ENCODE data around the gene GRK5. TPM values are rescaled to one million over a fixed set of nuclear protein-coding genes. Genes with fewer than 3 reads are reported as not detected.

GRK5 gene
- polyA plus RNA-seq, 12 donors, result 12.2 to 25.1 (median 21.3) TPM; not detected in 1

DNA sequence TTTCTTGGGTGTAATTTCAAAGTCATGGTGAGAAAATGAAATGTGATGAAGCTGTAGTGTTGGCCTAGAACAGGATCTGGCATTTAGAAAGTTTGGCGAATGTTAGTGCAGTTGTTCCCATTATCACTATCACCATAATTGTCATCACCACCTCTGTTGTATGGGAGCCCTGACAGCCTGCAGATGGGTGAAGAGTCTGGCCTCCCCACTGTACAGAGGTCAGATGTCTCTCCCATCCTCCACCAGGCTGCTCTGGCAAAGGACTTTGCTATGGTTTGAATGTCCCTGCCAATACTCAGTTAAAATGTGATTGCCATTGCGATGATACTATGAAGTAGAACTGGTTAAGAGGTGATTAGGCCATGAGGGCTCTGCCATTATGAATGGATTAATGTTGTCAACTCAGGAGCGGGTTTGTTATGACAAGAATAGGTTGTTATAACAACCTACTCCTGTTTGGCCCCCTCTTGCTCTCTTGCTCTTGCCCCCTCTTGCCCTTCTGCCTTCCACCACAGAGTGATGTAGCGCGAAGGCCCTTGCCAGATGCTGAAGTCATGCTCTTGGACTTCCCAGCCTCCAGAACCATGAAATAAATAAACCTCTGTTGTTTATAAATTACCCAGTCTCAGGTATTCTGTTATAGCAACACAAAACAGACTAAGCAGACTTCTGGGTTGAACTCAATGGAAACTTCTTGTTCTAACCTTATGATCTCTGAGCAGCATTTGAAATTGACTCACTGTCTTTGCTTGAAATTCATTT lies 90.0 kb downstream of the GRK5 start:
- no peak for DNase-seq

DNA sequence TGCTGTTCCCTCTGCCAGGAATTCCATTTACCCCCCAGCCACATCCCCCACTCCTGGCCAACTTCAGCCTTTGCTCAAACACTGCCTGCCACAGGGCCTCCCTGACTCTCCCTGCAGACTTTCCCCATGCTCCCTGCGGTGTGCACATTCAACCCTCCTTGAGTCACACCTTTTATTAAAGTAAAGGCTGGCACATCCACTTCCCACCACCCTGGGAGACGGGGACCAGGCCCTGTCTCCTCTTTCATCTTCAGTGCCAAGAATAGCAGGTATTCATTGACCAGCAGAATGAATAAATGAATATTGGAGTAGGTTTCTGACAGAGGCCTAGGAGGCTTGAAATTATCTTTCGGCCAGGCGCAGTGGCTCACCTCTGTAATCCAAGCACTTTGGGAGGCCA lies 91.4 kb downstream of the GRK5 start:
- no peak for DNase-seq

DNA sequence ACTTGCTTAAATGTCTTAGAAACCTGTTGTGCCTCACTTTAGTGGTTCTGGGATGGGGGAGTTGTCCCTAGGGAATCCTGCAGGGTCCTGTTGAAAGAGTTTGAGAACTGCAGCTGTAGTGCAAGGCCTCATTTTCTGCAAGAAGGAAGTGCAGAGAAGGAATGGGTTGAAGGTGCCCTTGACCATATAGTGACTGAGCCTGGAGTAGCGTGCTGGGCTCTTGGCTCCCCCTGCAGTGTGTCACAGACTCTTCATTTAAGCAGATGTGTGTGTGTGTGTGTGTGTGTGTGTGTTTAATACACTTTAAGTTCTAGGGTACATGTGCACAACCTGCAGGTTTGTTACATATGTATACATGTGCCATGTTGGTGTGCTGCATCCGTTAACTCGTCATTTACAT lies 92.2 kb downstream of the GRK5 start:
- no peak for DNase-seq

DNA sequence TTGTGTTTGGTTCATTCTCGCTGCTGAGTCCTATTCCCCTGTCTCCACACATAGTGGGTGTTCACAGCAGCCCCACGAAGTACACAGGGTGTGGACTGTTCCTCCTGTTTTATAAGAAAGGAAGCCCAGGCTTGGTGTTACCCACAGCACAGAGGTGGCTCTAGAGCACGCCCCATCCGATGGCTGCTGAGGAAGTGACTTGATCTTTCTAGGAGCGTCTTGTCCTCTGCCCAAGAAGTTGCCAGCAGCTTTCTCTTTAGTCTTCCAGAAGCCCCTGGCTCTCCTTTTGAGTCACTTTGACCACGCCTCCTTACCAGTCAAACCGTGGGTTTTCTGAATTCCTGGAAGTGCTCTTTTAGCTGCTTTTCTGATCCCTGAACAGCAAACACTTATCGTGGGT lies 94.0 kb downstream of the GRK5 start:
- no peak for DNase-seq

DNA sequence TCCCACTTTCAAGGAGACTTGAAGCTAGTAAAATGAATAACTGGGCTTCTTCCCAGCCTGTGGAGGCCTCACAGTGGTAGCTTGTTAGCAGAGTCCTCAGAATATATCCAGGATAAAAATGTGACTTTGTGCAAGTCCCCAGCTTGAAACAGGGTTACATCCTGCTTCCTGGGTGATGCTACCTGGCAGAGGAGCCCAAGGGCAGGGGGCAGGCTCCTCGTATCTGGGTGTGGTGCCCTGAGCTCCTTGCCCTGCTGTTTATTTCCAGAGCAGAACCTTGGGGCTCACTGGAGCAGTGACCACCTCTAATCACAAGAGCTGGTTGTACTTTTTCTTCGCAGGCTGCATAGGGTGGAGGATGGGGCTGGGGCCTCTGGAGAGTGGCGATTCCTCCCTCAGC lies 94.8 kb downstream of the GRK5 start:
- no peak for DNase-seq

DNA sequence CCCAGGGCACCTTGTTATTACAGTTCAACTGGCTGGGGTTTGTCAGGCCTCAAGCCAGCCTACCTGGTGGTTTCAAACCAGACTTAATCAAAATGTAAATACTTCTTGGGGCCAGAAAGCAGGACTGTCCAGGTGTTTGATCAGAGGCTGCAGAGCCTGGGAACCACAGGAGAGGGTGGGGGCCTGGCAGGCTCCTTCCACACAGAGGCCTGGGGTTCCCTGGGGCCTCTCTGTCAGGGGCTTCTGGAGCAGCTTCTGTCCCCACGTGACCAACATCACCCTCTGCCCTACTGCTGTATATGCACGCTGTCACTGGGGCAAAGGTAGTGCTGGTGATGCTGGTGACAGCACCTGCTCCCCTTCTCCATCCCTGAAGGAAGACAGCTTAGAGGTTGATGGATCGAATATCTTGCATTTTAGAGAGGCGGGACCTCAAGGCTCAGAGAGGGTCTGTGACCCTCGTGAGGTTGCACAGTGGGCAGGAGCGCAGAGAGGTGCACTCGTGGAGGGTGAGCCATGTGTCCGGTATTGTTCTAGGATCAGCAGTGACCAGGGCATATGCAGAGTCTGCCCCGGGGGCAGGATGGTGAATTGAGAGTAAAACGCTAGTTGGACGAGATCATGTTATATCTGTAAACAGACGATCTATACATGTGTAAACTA lies 95.4 kb downstream of the GRK5 start:
- DNase-seq, result no peak

DNA sequence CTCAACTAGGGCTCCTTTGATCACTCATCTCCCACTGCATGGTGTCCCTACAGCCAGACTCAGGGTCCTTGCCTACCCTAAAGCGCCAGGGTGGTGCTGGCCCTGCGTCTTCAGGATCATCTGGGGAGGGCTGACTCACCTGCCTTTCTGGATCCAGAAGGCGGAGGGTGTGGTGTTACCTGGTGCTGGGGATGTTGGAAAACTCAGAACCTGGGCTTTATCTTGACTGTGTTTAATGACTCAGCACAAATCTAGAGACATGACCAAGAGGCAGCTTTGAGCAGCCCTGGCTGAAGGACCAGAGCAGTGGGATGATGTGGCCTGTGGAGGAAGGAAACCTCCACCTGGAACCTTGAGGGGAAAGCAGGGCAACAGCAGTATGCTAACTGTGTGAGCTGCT lies 96.5 kb downstream of the GRK5 start:
- no peak for DNase-seq

DNA sequence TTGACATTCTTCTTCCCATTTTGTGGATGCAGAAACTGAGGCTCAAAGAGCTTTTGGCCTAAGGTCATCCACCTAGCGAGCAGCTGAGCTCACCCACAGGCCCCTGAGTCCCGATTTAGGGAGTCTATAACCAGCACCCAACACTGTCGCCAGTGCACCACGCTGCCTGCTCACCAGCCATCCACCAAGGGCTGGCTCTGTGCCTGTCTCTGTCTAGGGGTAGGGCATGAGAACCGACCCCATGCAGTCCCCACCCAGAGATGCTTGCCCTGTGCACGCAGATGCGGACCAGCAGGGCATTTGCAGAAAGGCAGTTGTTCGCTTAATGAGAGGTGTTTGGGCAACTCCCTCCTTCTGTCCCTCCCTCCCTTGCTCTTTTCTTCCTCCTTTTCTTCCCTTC lies 97.2 kb downstream of the GRK5 start:
- DNase-seq, result no peak

DNA sequence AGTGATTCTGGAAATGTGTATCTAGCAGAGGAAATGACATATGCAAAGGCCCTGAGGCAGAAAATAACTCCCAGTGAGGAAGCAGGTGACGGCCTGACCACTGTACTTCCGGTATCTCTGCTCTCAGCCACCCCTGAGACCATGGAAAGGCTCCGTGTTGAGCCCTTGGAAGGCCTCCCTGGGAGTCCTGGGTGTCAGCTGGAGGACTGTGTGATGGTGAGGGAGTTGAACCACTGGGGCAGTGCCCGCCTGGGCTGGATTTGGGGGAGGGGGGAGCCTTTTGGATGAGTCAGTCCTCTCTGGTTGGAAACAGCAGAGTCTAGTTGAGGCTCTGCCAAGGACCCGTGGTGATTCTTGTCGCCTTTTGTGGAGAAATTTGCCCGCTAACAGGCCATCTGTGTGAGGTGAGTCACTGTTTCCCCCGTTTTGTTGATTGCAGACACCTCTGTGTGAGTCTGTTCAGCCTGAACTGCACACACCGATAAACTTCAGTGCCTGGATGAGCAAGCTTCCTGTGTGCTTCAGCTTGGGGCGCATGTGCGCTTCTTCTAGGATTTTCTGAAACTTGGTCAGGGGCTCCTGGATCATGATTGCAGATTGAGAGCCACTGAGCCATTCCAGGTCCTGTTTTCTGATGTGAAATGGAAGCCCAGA lies 98.6 kb downstream of the GRK5 start:
- peak; percentile 45 for DNase-seq

DNA sequence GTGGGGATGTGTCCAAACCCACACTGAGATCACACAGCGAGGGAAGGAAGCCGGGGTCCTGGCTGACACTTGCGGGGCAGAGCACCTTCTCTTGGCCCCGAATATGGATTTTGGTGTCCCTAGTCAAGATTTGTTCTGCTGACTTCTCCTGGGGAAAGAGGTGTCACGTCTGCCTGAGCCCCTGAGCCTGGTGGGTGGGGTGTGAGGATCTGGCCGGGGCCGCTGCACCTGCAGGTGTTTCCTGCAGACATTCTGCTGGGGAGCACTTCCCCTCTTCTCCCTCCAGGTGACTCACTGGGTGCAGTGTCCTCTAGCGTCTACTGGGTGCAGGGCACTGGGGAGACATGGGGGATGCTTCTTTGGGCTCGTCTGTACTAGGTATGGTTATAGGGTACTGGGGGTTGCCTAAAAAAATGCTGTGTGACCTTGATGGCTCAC lies 99.2 kb downstream of the GRK5 start:
- no peak for DNase-seq

DNA sequence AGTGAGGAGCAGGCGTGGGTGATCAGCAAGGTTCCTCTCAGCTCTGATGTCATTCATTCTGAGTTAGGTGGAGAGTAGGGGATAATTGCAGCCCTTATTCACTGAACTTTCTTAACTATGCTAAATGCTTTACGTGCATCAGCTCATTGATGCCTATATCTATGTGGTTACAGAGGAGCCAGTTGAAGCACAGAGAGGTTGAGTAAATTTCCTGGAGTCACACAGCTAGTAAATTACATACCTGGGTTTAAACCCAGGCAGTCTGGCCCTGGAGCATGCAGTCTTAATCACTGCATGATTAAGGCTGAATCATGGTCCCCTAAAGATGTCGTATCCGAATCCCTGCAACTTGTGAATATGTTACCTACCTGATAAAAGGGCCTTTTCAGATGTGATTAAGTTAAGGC lies 99.6 kb downstream of the GRK5 start:
- no peak for DNase-seq

DNA sequence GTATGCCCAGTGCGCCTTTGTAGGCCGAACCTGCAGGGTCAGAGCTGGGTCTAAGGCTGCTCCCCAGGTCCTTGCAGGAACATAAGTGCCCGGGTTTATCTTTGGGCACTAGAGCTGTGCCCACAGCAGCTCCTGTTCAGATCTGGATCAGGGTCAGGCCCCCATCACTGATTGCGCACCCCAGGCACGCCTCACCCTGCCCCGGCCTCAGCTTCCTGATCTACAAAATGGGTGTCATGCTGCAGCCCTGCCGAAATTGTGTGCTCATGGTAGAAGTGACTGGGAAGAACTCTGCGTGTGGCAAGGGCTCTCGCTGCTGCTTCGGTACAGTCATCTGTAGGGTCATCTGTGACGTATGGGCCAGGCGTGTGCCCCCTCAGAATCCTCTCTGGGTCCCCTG lies 100.7 kb downstream of the GRK5 start:
- DNase-seq, result no peak

DNA sequence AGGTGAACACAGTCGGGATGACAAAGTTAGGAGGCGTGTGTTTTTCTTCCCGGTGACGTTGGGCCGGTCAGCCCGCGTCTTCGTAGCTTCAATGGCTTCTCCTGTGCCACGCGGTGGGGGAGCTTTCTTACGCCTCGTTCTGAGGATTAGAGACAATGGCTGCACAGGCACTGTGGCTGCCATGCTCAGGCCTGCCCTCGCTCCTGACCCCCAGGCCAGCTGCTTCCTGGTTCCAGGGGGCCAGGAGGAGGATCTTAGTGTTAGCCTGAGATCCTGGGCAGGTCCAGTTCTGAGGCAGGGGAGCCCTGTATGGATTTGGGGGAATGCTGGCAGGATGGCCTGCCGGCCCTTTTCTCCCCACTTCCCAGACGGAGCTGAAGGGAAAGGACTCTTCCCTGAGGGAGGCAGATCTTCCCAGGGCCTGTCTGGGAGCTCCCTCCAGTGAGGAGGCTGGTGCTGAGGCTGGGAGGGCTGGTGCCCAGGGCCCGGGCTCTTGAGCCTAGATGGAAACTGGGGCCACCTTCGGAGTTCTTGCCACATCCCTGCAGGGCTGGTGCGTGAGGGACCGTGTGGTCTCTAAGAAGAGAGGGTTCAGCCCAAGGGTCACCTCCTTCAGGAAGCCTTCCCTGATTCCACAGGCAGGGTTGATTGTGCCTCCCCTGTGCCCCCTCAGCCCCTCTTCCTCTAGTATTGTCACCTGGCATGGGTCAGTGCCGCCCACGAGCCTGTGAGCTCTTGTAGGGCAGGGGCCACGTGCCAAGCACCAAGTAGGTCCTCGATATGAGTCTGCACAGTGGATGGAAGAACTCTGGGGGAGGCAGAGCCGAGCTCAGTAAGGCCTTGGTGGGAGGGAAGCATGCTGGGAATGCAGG lies 101.4 kb downstream of the GRK5 start:
- no peak for DNase-seq

DNA sequence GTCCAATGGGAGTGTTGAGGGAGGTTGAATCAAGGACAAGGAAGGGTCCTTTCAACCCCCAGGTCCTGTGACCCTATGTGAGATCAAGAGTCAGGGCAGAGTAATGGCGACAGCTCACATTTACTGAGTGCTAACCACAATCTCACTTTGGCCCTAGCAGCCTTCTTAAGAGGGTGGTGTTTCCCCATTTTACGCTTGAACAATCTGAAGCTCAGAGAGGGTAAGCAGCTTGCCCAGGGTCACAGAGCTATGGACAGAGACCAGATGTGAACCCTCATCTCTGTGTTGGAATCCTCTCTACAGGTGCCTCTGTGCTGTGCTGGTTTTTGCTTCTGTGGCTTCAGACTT lies 102.0 kb downstream of the GRK5 start:
- no peak for DNase-seq

DNA sequence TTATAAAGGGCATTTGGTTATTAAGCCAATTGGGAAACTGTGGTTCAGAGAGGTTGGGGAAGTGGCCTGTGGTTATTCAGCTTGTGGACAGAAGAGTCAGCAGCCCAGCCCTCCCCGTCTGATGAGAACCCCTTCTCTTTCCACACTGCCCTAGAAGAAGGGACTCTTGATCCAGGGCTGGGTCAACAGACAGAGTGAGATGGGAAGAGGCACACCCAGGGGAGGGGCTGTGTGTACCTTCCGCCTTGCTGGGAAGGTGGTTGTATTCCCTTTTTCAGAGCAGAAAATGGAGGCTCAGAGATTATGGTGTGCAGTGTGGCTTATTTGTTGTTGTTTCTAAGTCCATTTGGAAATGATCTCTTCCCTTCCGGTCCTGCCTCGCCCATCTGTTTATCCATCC lies 103.4 kb downstream of the GRK5 start:
- no peak for DNase-seq

DNA sequence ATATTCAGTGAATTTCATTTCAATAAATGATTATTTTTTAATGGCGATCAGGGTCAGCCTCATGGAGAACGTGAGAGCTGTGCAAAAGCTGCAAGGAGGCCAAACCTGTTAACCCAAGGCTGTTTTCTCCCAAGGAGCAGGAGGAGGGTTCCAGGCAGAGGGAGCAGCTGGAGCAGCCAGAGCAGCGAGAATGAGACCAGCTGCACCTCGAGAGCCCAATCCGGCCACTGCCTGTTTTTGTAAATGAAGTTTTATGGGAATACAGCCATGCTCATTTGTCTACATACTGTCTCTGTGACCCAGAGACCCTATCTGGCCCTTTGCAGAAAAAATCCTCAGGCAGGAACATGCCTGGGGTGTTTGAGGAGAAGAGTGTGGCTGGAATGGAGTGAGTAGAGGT lies 104.9 kb downstream of the GRK5 start:
- DNase-seq, result no peak

DNA sequence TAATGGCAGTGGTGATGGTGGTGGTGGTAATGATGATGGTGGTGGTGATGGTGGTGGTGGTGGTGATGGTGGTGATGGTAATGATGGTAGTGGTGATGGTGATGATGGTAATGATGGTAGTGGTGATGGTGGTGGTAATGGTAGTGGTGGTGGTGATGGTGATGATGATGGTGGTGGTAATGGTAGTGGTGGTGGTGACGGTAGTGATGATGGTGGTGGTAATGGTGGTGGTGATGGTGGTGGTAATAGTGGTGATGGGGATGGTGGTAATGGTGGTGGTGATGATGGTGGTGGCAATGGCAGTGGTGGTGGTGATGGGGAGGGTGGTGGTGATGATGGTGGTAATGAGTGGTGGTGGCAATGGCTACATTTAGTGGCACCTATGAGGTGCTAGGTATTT lies 105.7 kb downstream of the GRK5 start:
- DNase-seq, result no peak

DNA sequence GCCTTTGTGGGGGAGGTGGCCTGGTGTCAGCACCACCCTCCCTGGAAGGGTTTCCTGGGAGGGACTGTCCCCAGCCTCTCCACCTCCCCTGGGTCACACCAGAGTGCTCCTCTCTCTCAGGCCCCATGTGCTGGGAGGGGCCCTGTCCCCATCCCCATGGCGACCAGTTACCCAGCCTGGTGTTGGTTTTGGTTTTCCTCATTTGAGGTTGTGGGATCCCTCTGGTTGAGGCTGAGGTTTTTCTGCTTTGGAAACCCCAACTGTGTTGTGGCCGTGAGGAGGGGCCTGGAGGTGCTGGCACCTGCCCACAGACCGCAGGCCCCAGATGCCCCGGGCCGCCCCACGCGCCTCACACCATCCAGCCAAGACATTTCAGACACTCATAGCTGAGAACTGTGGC lies 106.3 kb downstream of the GRK5 start:
- DNase-seq, result no peak

DNA sequence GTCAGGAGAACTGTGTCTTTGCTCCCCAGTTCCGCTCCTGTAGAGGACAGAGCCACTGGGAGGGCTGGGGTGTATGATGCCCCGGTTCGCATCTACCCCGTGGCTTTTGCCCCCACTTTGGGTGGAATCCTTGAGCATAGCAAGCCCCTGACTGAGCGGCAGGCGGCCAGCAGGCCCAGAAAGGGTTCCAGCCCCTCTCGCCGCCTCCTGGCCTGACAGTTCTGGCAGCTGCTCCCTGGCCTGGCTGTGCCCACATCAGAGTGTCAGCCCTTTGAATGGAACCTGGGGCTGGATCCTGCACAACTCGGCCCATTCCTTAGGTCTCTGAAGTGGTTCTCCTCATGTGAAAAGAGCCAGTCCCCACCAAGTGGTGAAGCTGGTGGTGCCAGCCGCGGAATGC lies 106.7 kb downstream of the GRK5 start:
- DNase-seq, result no peak

DNA sequence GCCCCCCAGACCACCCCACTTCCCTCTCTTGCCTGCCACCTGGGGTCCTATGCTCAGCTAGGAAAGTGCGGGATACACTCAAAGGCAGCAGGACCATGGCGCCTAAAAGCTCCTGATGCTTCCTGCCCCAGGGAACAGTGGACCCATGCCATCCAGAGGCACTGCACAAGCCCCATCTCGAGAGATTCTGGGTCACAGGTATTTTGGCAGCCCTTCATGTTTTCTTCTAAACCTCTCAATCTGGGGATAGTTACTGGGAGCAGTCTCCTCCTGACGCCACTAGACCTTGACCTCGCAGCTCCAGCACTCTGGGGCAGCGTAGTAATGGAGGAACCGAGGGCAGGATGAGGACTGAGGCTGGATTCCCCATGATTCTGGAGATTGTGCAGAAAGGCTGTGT lies 107.1 kb downstream of the GRK5 start:
- no peak for DNase-seq

DNA sequence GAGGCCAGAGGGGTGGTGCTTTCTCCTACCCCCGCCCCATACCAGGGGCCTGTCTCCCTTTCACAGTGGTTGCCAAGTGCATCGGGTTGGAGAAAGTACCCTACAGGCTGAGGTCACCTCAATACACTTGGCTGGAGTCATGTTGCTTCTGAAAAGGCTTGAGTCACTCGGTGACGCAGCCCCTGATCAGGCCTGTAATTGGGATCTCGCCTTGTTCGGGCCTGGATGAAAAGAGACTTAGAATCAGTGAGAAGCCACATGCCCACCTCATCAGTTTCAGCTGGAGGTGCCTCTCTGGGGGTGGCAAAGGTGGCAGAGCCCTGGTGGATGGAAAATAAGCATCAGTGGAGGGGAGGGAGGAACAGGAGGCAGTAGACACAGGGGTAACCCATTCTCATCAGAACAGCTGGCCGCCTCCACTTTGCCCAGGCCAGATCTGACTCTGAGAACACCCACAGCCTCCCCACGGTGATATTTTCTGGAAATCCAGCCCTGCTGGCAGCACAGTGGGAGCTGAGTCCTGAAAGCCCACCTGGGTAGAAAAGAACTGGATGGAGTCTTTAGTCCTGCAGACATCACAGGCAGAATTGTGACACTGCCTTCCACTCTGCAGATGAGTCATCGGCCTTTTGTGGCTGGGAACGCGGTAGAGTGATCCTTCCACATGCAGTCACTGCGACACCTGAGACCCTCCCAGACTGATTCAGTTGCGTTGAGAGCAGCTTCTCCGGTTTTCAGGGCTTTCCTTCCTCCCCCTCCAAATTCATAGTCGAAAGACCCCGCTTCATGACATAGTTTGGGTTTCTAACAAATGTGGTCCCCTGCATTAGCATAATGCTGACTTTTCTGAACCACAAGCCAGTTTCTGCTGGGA lies 108.0 kb downstream of the GRK5 start:
- DNase-seq, result no peak

All from muscle of arm (tissue), 12 donors.